ENCODE results near the gene NTN1. TPM values are rescaled to one million over a fixed set of nuclear protein-coding genes. Genes with fewer than 3 reads are reported as not detected.

The NTN1 gene
- polyA plus RNA-seq, 3 donors, result 0.03 to 0.04 TPM; not detected in 1

DNA sequence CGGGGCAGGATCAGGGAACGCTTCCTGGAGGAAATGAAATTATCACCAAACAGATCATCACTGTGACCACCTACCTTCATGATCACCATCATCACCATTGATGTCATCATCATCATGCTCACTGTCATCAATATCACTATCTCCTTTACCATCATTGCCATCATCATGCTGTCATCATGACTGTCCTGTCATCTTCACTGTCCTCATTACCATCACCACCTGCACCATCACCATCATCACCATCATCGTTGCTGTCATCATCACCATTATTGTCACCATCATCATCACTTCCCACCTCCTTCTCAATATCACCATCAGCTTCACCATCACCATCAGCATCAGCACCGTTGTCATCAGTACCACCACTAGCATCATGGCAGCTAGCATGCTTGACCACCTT is 65.3 kb downstream of the NTN1 start:
- Mint-ChIP-seq H3K27ac (no peak overlapping the region), H3K4me3 (no peak overlapping the region), H3K9me3 (no peaks in the 10 kb centered on the region), H3K36me3 (no peaks in the 10 kb centered on the region), H3K4me1 (no peaks in the 10 kb centered on the region), H3K27me3 (ENCODE audit: low read depth in 3 of 3) (peaks cover 0 to 7% (median 4%) of the 10 kb centered on the region in 3 donors)
- Histone ChIP-seq H2AFZ (ENCODE audit: insufficient read depth, low read depth, low read length, poor library complexity, severe bottlenecking) (no peak overlapping the region), H3K4me2 (replicated peaks; ENCODE audit: extremely low read depth, low read length, poor library complexity, severe bottlenecking) (no peak overlapping the region), H3K36me3 (replicated peaks in 1 of 2; ENCODE audit: control insufficient read depth in 1 of 2, insufficient read depth in 2 of 2, low read length in 2 of 2) (no peaks in the 10 kb centered on the region), H3K9me3 (replicated peaks in 1 of 2; ENCODE audit: control insufficient read depth in 1 of 2, insufficient read depth in 1 of 2, low read length in 2 of 2) (no peaks in the 10 kb centered on the region), H3K79me2 (ENCODE audit: insufficient read depth, low read length) (no peaks in the 10 kb centered on the region), H3K9ac (ENCODE audit: insufficient read depth, low read length, poor library complexity, severe bottlenecking) (no peak overlapping the region), H3K27me3 (ENCODE audit: control insufficient read depth in 2 of 2, insufficient read depth in 2 of 2, low read length in 2 of 2) (no peaks in the 10 kb centered on the region), H4K20me1 (ENCODE audit: insufficient read depth, low read length) (no peaks in the 10 kb centered on the region), H3K4me1 (ENCODE audit: control insufficient read depth in 1 of 2, insufficient read depth in 2 of 2, low read length in 2 of 2) (no peaks in the 10 kb centered on the region), H3K27ac (ENCODE audit: low read depth in 1 of 2, low read length in 2 of 2) (no peak overlapping the region), H3K4me3 (replicated peaks in 1 of 3; ENCODE audit: low read depth in 2 of 3, low read length in 3 of 3) (no peak overlapping the region)
- no peak for DNase-seq
- TF ChIP-seq, protein P1, sequence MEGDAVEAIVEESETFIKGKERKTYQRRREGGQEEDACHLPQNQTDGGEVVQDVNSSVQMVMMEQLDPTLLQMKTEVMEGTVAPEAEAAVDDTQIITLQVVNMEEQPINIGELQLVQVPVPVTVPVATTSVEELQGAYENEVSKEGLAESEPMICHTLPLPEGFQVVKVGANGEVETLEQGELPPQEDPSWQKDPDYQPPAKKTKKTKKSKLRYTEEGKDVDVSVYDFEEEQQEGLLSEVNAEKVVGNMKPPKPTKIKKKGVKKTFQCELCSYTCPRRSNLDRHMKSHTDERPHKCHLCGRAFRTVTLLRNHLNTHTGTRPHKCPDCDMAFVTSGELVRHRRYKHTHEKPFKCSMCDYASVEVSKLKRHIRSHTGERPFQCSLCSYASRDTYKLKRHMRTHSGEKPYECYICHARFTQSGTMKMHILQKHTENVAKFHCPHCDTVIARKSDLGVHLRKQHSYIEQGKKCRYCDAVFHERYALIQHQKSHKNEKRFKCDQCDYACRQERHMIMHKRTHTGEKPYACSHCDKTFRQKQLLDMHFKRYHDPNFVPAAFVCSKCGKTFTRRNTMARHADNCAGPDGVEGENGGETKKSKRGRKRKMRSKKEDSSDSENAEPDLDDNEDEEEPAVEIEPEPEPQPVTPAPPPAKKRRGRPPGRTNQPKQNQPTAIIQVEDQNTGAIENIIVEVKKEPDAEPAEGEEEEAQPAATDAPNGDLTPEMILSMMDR (IDR thresholded peaks at IDR 0.05), result no peak
- intact Hi-C loops (cut with micrococcal nuclease), result no loop called here
- 100% methylated on average over 1 of the region's 4 CpGs for WGBS (ENCODE audit: insufficient coverage)

DNA sequence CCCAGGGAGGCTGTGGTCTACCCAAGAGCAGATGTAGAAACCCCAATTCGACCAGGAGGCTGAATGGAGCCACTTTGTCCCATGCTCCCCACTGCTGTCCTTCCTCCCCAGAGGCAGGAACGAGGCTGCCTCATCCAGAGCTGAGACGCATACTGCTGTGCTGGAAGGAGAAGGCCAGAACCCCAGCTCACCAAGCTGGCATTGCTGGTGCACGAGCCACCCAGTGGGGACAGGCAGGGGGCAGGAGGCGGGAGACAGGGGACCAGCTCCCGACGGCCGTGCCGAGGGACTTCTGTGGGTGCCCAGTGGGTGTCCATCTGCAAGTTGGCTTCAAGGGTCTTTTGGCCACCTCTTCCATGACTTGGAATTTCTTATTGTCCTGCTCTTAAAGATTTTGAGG is 66.6 kb downstream of the NTN1 start:
- H3K9ac ChIP-seq (ENCODE audit: insufficient read depth, low read length, poor library complexity, severe bottlenecking), result no peak overlapping the region
- no peaks in the 10 kb centered on the region for H3K36me3 ChIP-seq (replicated peaks in 1 of 2; ENCODE audit: control insufficient read depth in 1 of 2, insufficient read depth in 2 of 2, low read length in 2 of 2)
- H3K27ac ChIP-seq (ENCODE audit: low read depth in 1 of 2, low read length in 2 of 2), result no peak overlapping the region
- no peak for DNase-seq
- no peak overlapping the region for H3K4me2 ChIP-seq (replicated peaks; ENCODE audit: extremely low read depth, low read length, poor library complexity, severe bottlenecking)
- 84% methylated on average over 8 of the region's 9 CpGs for whole genome bisulfite sequencing (ENCODE audit: insufficient coverage)
- no peaks in the 10 kb centered on the region for H3K9me3 ChIP-seq (replicated peaks in 1 of 2; ENCODE audit: control insufficient read depth in 1 of 2, insufficient read depth in 1 of 2, low read length in 2 of 2)
- H3K27me3 ChIP-seq (ENCODE audit: control insufficient read depth in 2 of 2, insufficient read depth in 2 of 2, low read length in 2 of 2), result no peaks in the 10 kb centered on the region
- H4K20me1 ChIP-seq (ENCODE audit: insufficient read depth, low read length), result no peaks in the 10 kb centered on the region
- H3K4me3 ChIP-seq (replicated peaks in 1 of 3; ENCODE audit: low read depth in 2 of 3, low read length in 3 of 3), result no peak overlapping the region
- no peaks in the 10 kb centered on the region for H3K36me3 Mint-ChIP-seq
- TF ChIP-seq, protein P1 (IDR thresholded peaks at IDR 0.05), result no peak
- no peaks in the 10 kb centered on the region for H3K9me3 Mint-ChIP-seq
- H3K79me2 ChIP-seq (ENCODE audit: insufficient read depth, low read length), result no peaks in the 10 kb centered on the region
- intact Hi-C loops (cut with micrococcal nuclease), result no loop called here
- no peak overlapping the region for H3K27ac Mint-ChIP-seq
- H3K27me3 Mint-ChIP-seq (ENCODE audit: low read depth in 3 of 3), result peaks cover 0 to 4% (median 3%) of the 10 kb centered on the region in 3 donors
- no peaks in the 10 kb centered on the region for H3K4me1 ChIP-seq (ENCODE audit: control insufficient read depth in 1 of 2, insufficient read depth in 2 of 2, low read length in 2 of 2)
- no peak overlapping the region for H2AFZ ChIP-seq (ENCODE audit: insufficient read depth, low read depth, low read length, poor library complexity, severe bottlenecking)
- no peaks in the 10 kb centered on the region for H3K4me1 Mint-ChIP-seq
- no peak overlapping the region for H3K4me3 Mint-ChIP-seq
